ENCODE measurements around the gene UVRAG.
"Not testable (repeated sequence)": the region's sequence is repeated elsewhere in the genome, so short reads cannot be mapped to it uniquely, and the experiment has no call there.

UVRAG gene

DNA sequence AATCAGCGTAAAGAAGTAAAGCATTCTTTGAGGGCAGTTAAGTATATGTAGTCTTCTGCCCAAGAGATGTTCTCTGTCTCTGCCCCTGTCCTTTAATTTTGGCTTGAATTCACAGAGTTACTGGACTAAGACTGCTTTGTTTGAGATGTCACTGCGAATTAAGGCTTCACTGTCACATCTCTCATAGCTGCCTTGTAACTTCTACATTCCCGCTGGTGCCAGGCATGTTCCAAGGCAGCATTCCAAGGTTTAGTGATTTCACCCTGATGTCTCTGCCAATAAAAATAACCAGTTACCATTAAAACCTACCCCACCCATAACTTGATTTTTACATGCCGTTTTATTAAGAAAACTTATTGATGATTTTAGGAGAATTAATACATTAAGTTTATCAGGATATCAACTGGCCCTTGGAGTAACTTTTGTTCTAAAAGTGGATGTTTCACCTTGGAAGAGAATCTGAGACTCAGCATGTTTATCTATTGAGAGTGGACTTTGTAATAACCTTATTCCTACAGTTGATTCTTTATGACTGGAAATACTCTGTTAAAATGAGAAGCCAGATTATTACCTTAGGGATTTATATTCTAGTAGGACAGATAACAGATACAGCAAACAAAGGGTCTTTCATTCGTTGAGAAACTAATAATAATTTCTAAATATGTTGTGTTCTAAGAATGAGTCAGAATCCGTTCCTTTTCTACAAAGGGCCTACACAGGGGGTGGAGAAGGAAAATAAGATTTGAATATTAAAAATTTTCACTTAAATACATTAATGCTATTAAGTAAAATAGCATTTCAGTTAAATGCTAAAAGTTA lies 110.2 kb downstream of the UVRAG start:
- DNase-seq, result no peak

DNA sequence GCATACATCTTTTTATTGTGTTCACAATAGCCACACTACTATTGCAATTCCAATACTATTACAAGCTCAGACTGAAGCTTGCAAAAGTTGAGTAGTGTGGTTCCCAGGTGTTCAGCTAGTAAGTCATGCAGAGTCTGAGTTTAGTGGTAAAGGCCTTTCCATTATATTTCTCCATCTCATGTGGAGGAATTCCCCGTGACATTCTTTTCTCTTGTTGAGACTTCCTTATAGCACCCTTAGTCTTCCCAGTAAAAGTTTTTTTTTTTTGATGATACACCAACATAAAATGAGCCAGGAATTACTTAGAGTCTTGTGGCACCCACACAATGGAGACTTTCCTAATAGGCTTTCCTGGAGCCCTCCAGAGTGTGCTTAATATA lies 110.8 kb downstream of the UVRAG start:
- no peak for DNase-seq

DNA sequence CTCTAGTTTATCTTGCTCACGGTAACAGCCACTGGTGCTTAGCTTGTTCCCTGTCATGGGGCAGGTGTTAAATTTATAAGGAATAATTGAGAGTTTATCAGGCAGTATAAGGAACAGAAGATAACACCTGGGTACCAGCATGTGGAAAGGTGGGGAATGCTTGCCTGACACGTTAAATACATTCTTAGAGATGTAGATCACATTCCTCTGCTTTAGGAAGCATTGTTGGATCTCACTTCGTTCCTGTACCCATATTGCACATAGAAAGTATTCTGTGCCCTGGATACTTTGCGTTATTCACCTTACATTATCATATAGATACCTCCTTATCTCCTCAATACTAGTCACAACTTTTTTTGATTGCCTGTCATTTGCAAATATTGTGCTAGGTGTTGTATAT lies 114.7 kb downstream of the UVRAG start:
- no peak for DNase-seq

DNA sequence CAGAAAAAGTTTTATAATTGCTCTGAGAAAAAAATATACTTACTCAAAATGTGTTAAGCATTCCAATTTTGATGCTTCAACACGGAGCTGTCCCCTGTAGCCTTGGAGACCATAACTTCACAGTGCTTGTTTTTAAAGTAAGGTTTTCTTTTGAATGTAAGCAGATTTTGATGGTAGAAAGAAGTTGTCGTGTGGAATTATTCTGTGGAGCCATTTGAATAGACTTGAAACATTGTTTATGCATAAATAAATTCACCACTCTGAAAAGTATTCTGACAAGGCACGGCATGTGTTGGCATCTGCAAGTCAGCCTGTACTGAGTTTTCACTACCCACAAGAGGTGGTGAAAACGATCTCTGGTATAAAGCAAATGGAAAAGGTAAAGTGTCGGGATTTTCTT lies 115.5 kb downstream of the UVRAG start:
- no peak for DNase-seq

DNA sequence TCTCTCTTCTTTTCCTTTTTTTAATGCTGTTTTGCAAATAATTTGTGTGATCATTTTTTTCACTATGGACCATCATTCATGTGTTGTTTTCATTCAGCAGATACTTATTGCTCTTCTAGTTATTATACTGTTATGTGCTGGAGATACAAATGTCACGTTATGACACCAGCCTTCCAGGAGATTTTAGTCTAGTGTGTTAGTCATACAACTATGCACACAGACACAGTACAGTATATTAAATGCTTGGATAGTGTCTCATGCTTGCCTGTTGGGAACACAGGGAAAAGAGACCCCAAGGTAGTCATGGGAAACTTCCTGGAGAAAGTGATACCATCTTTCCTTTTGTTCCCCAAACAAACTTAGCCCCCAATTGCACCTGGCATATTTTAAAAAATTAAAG lies 116.1 kb downstream of the UVRAG start:
- DNase-seq, result no peak

DNA sequence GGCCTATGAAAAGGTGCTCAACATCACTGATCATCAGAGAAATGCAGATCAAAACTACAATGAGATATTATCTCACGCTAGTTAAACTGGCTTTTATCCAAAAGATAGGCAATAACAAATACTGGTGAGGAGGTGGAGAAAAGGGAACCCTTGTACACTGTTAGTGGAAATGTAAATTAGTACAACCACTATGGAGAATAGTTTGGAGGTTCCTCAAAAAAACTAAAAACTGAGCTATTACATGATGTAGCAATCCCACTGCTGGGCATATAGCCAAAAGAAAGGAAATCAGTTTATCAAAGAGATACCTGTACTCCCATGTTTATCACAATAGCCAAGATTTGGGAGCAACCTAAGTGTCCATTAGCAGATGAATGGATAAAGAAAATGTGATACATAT lies 118.7 kb downstream of the UVRAG start:
- not testable (repeated sequence) for DNase-seq

DNA sequence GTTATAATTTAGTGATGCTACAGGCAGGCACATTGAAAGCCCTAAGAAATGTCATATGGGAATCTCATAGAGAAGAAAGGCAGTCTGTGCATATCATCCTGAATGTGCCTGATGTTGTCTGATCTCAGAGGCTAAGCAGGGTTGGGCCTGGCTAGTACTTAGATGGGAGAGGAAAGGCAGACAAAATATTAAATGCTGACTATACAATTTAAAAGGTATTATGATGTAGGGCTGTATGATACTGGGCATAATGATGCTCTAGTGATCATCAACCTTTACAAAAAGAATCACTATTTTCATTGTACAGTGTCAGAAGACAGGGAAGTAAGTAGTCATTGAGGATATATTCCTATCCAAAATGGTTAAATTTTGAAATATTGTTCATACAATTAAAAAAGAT lies 119.8 kb downstream of the UVRAG start:
- no peak for DNase-seq

DNA sequence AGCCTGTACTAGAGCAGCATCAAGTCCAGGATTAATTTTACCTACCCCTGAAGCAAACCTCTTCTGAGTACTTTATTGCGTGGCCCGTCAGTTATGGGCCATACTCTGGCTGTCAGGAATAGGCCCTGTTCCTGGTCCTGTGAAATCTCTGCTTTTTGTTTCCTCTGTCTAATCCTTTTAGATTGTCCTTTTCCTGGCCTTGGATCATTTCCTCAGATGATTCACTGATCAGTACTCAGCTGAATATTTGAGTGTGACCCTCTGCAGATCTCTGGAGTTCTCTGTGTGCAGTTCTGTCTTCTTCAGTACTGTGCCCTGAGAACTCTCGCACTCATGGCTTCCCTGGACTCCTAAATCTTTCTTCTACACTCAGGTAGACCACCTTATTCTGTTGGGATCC lies 123.5 kb downstream of the UVRAG start:
- DNase-seq, result no peak

DNA sequence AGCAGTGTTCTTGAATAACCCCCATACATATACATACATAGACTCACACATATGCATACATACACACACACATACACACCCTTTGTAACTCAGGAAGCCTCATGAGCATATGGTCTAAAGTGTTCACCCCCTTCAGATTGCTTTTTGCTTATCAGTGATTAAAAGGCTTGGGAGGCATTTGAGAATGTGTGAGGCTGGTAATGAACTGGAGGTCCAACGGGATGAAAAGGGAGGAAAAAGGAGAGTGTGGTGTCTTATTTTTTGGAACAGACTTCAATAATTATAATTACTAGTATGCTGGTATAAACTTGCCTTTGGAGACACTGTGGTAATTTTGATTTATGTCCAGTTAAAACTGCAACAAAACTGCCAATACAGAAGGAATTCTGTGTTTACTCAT lies 124.5 kb downstream of the UVRAG start:
- DNase-seq, result no peak

DNA sequence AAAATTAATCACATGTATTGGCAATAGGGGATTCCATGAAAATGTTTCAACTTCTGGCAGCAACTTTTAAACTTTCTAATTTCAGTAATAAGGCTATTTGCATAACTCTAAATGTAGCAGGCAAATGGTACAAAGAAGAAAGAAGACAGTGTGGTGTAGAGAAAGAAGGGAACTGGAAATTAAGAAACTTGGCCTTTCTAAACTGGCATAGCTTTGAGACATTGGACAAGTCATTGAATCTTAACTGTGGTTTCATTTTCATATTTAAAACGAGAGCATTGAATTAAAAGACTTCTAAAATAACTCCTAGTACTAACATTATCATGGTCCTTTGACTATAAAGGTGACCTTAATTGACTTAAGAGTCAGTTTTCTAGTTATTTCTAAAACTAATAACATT lies 125.0 kb downstream of the UVRAG start:
- DNase-seq, result no peak

DNA sequence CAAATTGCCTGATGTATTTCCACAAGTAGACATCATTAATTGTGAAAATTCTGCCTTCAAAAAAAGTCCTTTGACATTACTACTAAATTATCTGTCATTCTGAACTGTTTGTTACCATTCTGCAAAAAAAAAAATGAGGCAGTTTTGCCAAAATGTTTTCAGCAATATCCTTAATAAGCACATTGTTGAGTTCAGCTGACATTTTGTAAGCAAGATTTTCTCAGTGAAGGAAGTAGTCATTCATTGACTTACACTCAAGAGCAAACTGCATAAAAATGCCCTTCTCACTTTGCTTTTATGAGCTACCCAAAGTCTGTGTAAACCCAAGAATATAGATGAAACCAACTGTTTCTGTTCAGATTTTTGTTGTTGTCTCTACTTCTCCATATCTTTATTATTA lies 125.9 kb downstream of the UVRAG start:
- DNase-seq, result no peak

DNA sequence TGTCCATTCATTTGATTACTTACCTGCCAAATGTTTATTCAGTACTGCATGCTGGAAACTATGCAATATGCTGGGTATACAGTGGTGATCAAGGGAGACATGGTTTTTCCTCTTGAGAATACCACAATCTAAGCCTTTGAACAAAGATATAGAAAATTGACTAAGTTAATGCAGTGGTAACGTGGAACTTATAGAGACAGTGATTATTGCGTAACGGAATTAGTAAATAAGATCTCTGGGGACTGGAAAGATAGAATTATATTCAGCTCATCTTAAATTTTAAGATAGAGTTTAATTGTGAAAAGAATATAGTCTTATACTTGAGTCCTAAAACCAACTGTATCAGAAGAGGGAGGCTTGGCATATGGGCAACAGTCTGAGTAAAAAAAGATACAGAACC lies 129.5 kb downstream of the UVRAG start:
- no peak for DNase-seq

DNA sequence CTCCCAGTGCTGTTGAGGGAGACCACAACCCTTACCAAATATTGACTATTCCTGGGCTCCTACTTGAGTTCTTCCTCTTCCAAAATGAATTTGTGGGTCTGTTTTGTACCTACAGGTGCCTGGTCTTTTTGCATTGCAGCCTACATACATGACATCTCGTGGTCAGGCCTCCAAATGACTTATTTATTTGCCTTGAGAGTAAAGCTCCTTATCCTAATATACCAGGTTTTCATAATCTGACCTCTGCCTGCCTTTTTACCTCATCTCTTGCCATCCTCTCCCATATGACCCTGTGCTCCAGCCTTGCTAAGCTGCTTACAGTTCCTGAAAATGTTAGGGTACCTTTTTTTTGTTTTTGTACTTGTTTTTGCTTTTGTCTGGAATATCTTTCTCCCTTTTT lies 130.4 kb downstream of the UVRAG start:
- no peak for DNase-seq

DNA sequence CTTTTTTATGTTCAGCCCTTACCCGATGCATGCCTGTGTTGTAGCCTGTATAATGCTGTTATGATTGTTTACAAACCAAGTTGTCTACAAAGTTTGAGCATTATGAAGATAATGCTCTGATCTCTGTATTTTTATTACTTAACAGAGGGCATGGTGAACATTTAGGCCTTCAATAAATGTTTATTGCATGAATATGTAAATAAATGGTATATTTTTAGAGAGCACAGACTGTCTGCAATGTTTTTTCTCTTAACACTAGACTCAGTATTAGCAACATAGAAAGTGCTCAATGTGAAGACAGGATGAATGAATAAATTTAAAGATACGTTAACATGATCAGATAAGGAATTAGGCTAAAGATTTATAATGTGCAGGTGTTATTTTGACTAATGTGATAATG lies 130.9 kb downstream of the UVRAG start:
- DNase-seq, result no peak

DNA sequence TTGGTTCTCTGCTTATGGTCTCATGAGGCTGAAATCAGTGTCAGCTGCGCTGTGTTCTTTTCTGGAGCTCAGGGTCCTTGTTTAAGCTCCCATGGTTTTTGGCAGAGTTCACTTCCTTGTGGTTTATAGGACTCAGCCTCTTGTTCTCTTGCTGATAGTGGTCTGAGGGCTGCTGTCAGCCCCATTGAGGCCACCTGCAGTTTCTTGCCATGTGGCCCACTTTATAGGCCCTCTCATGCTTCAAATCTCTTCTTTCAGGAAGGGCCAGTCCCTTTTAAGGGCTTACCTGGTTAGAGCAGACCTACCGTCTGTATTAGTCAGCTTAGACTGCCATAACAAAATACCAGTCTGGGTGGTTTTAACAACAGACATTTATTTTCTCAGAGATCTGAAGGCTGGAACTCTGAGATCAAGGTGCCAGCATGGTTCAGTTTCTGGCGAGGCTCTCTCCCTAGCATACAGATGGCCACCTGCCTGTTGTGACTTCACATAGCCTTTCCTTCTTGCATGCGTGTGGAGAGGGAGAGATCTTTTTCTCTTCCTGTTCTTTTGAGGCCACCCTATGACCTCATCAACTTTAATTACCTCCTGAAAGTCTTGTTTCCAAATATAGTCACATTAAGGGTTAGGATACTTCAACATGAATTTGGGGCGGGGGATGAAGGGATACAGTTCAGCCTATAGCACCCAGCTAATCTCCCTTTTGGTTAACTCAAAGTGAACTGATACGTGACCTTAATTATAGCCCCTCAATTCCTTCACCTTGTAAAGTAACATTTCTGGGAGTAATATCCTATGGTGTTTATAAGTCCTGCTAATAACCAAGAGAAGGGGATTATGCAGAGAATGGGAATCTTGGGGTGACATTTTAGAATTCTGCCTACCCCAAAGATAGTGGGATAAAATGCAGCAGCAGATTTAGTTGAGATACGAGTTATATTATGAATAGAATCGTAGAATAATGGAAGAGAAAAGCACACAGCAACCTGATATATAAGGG lies 131.8 kb downstream of the UVRAG start:
- DNase-seq, result no peak

DNA sequence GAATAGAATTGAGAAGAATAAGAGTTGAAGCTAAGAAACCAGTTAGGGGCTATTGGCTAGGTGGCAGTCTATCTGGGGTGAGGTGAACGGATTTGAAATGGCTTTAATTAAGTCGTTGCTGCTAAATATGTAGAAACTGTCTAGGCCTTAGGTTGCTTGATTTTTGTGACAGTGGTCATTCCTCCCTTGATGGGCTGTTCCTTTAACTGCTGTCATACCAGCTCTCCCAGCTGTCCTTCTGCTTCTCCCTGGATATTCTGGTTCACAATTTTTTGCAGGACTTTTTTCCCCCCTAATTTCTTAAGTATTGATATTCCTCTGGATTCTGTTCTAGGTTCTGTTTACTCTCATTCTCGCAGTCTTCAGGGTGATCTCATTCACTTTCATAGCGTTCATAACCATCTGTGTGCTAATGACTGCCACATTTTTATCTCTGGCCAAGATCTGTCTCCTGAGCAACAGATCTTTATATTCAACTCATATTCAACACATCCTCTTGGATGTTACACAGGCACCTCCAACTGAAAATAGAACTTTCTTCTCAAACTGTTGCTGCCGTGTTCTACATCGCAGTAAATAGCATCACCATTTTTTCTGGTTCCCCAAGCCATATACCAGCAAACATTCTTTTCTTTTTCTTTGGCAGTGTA lies 134.1 kb downstream of the UVRAG start:
- DNase-seq, result no peak

DNA sequence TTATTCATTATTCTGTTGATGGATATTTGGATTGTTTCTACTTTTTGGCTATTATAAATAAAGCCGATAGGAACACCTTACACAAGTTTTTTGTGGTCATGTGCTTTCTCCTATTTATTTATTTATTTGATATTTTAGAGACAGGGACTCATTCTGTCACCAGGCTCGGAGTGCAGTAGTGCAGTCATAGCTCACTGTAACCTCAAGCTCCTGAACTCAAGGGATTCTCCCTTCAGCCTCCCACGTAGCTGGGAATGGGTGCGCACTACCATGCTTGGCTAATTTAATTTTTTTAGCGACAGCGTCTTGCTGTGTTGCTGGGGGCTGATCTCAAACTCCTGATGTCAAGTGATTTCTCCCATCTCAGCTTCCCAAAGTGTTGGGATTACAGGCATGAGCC lies 135.1 kb downstream of the UVRAG start:
- no peak for DNase-seq

DNA sequence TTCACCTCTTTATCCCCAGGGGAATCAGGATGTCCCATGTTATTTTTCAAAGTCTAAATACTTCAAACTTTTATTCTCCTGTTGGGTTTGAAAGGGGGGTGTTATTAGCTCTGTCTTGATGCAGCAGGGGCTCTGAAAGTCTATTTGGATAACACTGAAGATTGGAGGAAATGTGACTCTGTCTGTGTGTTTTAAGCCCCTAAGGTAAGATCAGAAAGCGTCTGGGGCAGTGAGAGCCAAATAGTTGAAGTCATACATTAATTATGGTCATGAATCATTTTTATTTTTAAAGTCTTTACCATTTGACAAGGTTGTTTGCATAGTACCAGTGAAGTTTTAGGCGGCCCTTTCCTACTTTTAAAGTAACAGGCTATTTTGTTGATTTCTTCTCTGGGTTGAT lies 139.0 kb downstream of the UVRAG start:
- no peak for DNase-seq

DNA sequence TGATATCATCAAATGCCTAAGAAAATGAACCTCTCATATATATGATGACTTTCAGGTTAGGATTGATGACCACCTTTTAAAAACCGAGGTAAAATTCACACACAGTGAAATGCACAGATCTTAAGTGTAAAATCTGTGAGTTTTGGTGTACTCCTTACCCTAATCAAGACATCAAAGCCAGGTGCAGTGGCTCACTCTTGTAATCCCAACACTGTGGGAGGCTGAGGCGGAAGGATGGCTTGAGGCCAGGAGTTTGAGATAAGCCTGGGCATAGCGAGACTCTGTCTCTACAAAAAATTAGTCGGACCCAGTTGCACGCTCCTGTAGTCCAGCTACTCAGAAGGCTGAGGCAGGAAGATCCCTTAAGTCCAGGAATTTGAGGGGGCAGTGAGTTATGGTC lies 140.4 kb downstream of the UVRAG start:
- DNase-seq, result no peak

DNA sequence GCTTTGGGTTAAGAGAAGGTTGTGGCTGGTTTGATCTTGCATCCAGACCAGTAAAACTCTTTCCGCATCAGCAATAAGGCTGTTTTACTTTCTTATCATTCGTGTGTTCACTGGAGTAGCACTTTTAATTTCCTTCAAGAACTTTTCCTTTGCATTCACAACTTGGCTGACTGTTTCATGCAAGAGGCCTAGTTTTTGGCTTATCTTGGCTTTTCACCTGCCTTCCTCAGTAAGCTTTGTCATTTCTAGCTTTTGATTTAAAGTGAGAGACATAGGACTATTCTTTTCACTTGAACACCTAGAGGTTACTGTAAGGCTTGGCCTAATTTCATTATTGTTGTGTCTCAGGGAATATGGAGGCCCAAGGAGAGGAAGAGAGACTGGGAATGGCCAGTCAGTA lies 144.5 kb downstream of the UVRAG start:
- DNase-seq, result no peak

DNA sequence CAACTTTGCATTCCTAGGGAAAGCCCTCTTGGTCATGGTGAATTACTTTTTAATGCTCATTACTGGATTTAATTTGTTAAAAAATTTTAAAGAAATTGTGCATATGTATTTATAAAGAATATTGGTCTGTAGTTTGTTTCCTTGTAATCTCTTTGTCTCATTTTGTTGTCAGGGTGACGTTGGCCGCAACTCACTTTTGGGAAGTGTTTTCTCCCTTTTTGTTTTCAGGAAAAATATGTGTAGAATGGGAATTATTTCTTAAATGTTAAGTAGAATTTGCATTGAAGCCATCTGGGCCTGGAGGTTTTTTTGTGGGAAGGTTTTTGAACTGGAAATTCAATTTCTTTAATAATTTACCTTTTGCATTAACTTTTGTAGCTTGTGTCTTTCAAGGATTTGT lies 149.1 kb downstream of the UVRAG start:
- DNase-seq, result no peak

DNA sequence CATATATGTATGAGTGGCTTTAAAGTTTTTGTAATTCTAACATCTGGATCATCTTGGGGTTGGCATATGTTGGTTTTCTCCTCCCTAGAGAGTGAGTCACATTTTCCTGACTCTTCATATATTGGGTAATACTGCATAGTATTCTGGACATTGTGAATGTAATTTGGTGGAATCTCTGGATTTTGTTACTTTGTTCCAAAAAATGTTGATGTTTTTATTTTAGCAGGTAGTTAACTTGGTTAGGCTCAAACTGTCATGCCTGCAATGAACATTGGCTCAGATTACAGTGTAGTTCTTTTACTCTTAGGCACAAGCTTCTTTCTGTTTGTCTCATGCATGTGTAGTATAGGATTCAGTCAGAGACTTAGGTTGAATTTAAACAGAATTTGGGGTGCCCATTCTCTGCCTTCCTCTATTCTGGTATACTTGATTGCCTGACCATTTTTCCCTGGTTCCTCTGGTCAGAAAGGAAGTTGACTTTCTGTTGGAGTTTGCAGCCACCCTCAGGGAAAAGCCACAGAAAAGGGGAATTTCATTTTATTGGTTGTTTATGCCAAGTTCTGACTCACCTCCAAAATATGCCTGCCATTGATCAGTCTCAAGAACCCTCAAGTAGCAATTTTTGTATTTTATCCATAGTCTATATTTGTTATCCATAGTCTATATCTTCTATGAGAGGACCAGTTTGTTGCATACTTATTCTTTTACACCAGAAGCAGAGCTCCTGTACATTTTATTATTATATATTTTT lies 151.7 kb downstream of the UVRAG start:
- no peak for DNase-seq
